MCF 10A (cell line): ENCODE data around the gene AMMECR1. TPM values are rescaled to one million over a fixed set of nuclear protein-coding genes. Genes with fewer than 3 reads are reported as not detected.

Experiments used
- BruUV-seq: library from RNA; stranded (reverse); fragments of 400-500 nt; replicated peaks from 2 replicates; lab custom pipeline; 2021; lab: Mats Ljungman, UMichigan
- CTCF ChIA-PET: fragments of 300-600 bp; sonication (Branson Sonifier 250); formaldehyde crosslinking; extraction: SDS; loops from one replicate; lab custom pipeline; 2021; ENCODE audit warnings: antibody characterized with exemption, inconsistent platforms; lab: Yijun Ruan, JAX
- POLR2A ChIA-PET: fragments of 300-600, 350-650 bp; sonication (Branson Sonifier 250); formaldehyde crosslinking; extraction: SDS; loops from one replicate; lab custom pipeline; 2020; ENCODE audit warnings: antibody characterized with exemption, inconsistent platforms; lab: Yijun Ruan, JAX
- DNase-seq: peaks from one replicate; pipeline ENCODE4 v3.0.0-alpha.2; 2018; ENCODE audit not compliant: unreplicated experiment
- H3K27ac Mint-ChIP-seq: one replicate; pipeline ENCODE4 v1.8.0; 2022; ENCODE audit warnings: mild to moderate bottlenecking, low read depth, mixed read lengths; ENCODE audit not compliant: unreplicated experiment
- H3K27me3 Mint-ChIP-seq: one replicate; pipeline ENCODE4 v1.8.0; 2022; ENCODE audit warnings: mixed read lengths; ENCODE audit not compliant: insufficient read depth, unreplicated experiment
- H3K36me3 Mint-ChIP-seq: one replicate; pipeline ENCODE4 v1.8.0; 2022; ENCODE audit warnings: mild to moderate bottlenecking, moderate library complexity, mixed read lengths; ENCODE audit not compliant: insufficient read depth, unreplicated experiment
- H3K4me1 Mint-ChIP-seq: one replicate; pipeline ENCODE4 v1.8.0; 2022; ENCODE audit warnings: mixed read lengths; ENCODE audit not compliant: insufficient read depth, unreplicated experiment
- H3K4me3 Mint-ChIP-seq: one replicate; pipeline ENCODE4 v1.8.0; 2022; ENCODE audit warnings: mild to moderate bottlenecking, moderate library complexity, mixed read lengths; ENCODE audit not compliant: unreplicated experiment
- H3K9me3 Mint-ChIP-seq: one replicate; pipeline ENCODE4 v1.8.0; 2022; ENCODE audit warnings: mixed read lengths; ENCODE audit not compliant: unreplicated experiment
- CTCF ChIP-seq: fragments of 200-600 bp; IDR thresholded peaks from one replicate; pipeline ENCODE4 v1.8.0; 2022; ENCODE audit warnings: antibody characterized with exemption, mild to moderate bottlenecking; ENCODE audit not compliant: unreplicated experiment
- intact Hi-C: fragments of 100-400 bp; cut with micrococcal nuclease; formaldehyde crosslinking; loops from 2 replicates; pipeline ENCODE4 v1.14.1; 2022
- total RNA-seq: library from RNA; stranded (reverse); gene quantifications from 2 replicates; pipeline ENCODE4 v1.2.3, GENCODE V29; 2022

The AMMECR1 gene
- total RNA-seq, 1 experiment from 2014 or later, result 20.8 TPM

DNA sequence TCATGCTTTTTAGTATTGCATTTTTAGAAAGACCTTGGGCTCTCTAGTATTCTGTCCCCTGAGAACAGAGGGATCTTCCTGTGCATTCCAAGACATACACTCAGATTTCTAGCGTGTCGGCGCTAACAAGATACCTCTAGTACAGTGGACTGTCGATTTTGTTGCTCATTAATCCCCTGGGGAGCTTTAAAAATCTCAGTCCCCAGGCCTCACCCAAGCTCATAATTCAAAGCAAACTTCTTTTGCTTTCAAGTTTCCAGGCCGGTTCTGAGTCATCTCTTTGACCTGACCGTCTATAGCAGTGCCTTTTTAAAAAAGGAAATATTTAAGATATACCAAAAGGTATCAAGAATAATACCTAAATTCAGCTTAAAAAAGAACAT lies 137.0 kb downstream of the AMMECR1 start:
- intact Hi-C loops, result loop anchor here (1.0 kb wide), 2 partner anchors 13 to 136 kb away; no protein-coding TSS in a partner anchor
- TF ChIP-seq CTCF, result no peak
- BruUV-seq, result no TSS peak
- H3K9me3 Mint-ChIP-seq, result peaks cover 10% of the 10 kb centered on the region
- peak overlapping the region; percentile 47 for H3K27ac Mint-ChIP-seq
- H3K4me1 Mint-ChIP-seq, result peaks cover 37% of the 10 kb centered on the region
- H3K4me3 Mint-ChIP-seq, result no peak overlapping the region
- DNase-seq, result peak; percentile 40
- POLR2A ChIA-PET, result interaction anchor here (0.6 to 1.4 kb wide), 10 partner anchors 8 to 765 kb away, joined by 3 to 7 read pairs (median 3); no protein-coding TSS in a partner anchor
- H3K27me3 Mint-ChIP-seq, result peaks cover 84% of the 10 kb centered on the region
- CTCF ChIA-PET, result interaction anchor here (0.5 to 1.6 kb wide), 6 partner anchors 12 to 228 kb away, joined by 3 to 5 read pairs (median 3); no protein-coding TSS in a partner anchor
- peaks cover 53% of the 10 kb centered on the region for H3K36me3 Mint-ChIP-seq

GRCh38 chrX:110180176-110180927 lies 137.5 kb downstream of the AMMECR1 start:
- Mint-ChIP-seq H3K4me3 (no peak overlapping the region), H3K9me3 (peaks cover 5% of the 10 kb centered on the region), H3K27me3 (peaks cover 78% of the 10 kb centered on the region), H3K4me1 (peaks cover 37% of the 10 kb centered on the region), H3K27ac (peak overlapping the region; percentile 47), H3K36me3 (peaks cover 51% of the 10 kb centered on the region)
- ChIA-PET CTCF (interaction anchor here (0.5 to 2.1 kb wide), 11 partner anchors 12 to 232 kb away, joined by 3 to 11 read pairs (median 3); no protein-coding TSS in a partner anchor), POLR2A (interaction anchor here (0.6 to 1.4 kb wide), 10 partner anchors 9 to 765 kb away, joined by 3 to 7 read pairs (median 3); no protein-coding TSS in a partner anchor)
- DNase-seq, result peak; percentile 75
- no peak for TF ChIP-seq CTCF
- BruUV-seq, result no TSS peak
- intact Hi-C loops, result loop anchor here (1.0 kb wide), 2 partner anchors 12 to 137 kb away; no protein-coding TSS in a partner anchor

DNA sequence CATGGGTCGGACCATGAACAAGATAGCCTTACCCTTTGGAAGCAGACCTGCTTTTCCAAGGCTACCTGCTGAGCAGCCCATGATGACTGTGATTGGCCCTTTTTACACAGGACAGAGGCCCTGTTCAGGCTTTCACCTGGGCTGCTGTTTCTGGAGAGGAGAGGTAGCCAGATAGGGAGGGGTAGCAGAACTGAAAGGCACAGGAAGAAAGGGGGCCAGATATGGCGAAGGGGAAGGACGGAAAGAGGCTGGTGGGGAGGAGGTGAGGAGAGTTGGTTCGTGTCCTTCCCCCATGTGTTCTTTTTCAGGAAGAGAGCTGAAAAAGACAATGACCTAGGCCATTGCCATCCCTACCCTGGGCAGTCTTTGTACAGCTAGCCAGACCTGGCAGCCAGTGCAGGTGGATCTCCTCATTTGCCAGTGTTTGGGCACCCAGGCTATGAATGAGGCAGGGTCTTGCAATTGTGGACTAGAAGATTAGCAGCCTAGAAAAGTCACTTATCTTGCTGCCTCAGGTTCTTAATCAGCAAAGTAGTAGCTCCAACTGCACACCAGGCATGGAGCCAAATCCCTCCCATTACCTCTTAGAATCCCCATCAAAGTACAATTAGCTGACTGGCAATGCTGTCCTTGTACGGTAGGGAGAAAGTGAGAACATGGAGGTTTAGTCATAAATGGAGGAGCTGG lies 139.6 kb downstream of the AMMECR1 start:
- ChIA-PET POLR2A (interaction anchor here (0.7 to 1.1 kb wide), 3 partner anchors 15 to 132 kb away, joined by 3 to 5 read pairs (median 3); no protein-coding TSS in a partner anchor), CTCF (interaction anchor here (2.1 kb wide), 1 partner anchor 18 kb away, joined by 11 read pairs; no protein-coding TSS in a partner anchor)
- no peak overlapping the region for H3K4me3 Mint-ChIP-seq
- H3K36me3 Mint-ChIP-seq, result peaks cover 50% of the 10 kb centered on the region
- H3K27me3 Mint-ChIP-seq, result peaks cover 62% of the 10 kb centered on the region
- intact Hi-C loops, result no loop called here
- no TSS peak for BruUV-seq
- TF ChIP-seq CTCF, result no peak
- no peaks in the 10 kb centered on the region for H3K9me3 Mint-ChIP-seq
- DNase-seq, result peak; percentile 34
- H3K4me1 Mint-ChIP-seq, result peaks cover 45% of the 10 kb centered on the region
- H3K27ac Mint-ChIP-seq, result no peak overlapping the region
